PFSK-1 (cell line): Measurements from ENCODE around the gene NSMCE4A.

Source experiments
- FOXP2 ChIP-seq: optimal IDR thresholded peaks from 2 replicates; pipeline ENCODE3; 2011; ENCODE audit warnings: borderline replicate concordance, control low read depth, inconsistent platforms; ENCODE audit not compliant: insufficient read depth; ENCODE audit errors: extremely low read length, extremely low read depth
- POLR2AphosphoS5 ChIP-seq: IDR thresholded peaks from 2 replicates; pipeline ENCODE4 v1.6.1; 2012; ENCODE audit warnings: low read depth, mild to moderate bottlenecking, control low read depth, low read length, moderate library complexity
- REST ChIP-seq, 2 experiments: IDR thresholded peaks; 2 replicates each; pipeline versions ENCODE4 v1.6.1 to v1.8.0; 2011 to 2012; ENCODE audit warnings: low read depth in 2 of 2, low read length in 2 of 2, control low read depth in 1 of 2, inconsistent platforms in 1 of 2, mild to moderate bottlenecking in 1 of 2, moderate library complexity in 1 of 2; ENCODE audit not compliant: insufficient read depth in 1 of 2
- TAF1 ChIP-seq: IDR thresholded peaks from 2 replicates; pipeline ENCODE4 v1.6.1; 2012; ENCODE audit warnings: low read length, control low read depth, borderline replicate concordance; ENCODE audit not compliant: insufficient read depth

GRCh38 chr10:121952226-121952625, 22.8 kb downstream of the NSMCE4A start:
- no peak for TF ChIP-seq POLR2AphosphoS5
- no peak for TF ChIP-seq TAF1
- TF ChIP-seq REST (IDR thresholded peaks at IDR 0.05; ENCODE audit: insufficient read depth in 1 of 2, low read depth in 2 of 2, low read length in 2 of 2), result no peak
- TF ChIP-seq FOXP2, result no peak
